ENCODE data around the gene TMEM50A. TPM values are rescaled to one million over a fixed set of nuclear protein-coding genes. Genes with fewer than 3 reads are reported as not detected.
"Not testable (repeated sequence)": the region's sequence is repeated elsewhere in the genome, so short reads cannot be mapped to it uniquely, and the experiment has no call there.

TMEM50A gene
- total and polyA plus RNA-seq, 2 donors (not counting 3 experiments of a cell fraction or from before 2014, with no cell fraction given): 125 to 140 TPM

GRCh38 chr1:25290043-25290442 is 48.1 kb upstream of the TMEM50A start:
- DNase-seq (ENCODE audit: low read depth, low spot score); H3K4me2 ChIP-seq (ENCODE audit: insufficient read depth, low read length); H4K20me1 ChIP-seq (replicated peaks; ENCODE audit: control insufficient read depth, extremely low read depth, insufficient read depth, low read length); H3K4me1 ChIP-seq (ENCODE audit: control insufficient read depth, extremely low read depth, insufficient read depth, low read length); H2AFZ ChIP-seq (ENCODE audit: low read depth, low read length); H3K4me3 ChIP-seq (replicated peaks in 1 of 3; ENCODE audit: insufficient read depth in 1 of 3, low read depth in 1 of 3, low read length in 3 of 3); H3K9me1 ChIP-seq (replicated peaks; ENCODE audit: control insufficient read depth, extremely low read depth, insufficient read depth, low read length); H3K27ac ChIP-seq (ENCODE audit: insufficient read depth, low read depth, low read length); CTCF ChIA-PET; POLR2A ChIA-PET; intact Hi-C loops (cut with micrococcal nuclease); H3K9me3 ChIP-seq (replicated peaks; ENCODE audit: control insufficient read depth, insufficient read depth, low read length); H3K79me2 ChIP-seq (ENCODE audit: control insufficient read depth, insufficient read depth, low read length); H3K9ac ChIP-seq (replicated peaks; ENCODE audit: extremely low read depth, insufficient read depth, low read length); H3K27me3 ChIP-seq (ENCODE audit: control insufficient read depth in 2 of 2, insufficient read depth in 2 of 2, low read length in 2 of 2); H3K36me3 ChIP-seq (ENCODE audit: control insufficient read depth in 2 of 2, extremely low read depth in 1 of 2, insufficient read depth in 2 of 2, low read length in 2 of 2); BruUV-seq (replicated peaks); dilution Hi-C loops (cut with MboI; ENCODE audit: extremely low pct_ligation_motif_present, low sequenced_read_pairs): not testable (repeated sequence)
- peak; percentile 77 for FAIRE-seq

- H4K20me1 ChIP-seq (replicated peaks; ENCODE audit: control insufficient read depth, extremely low read depth, insufficient read depth, low read length); H3K36me3 ChIP-seq (ENCODE audit: control insufficient read depth in 2 of 2, extremely low read depth in 1 of 2, insufficient read depth in 2 of 2, low read length in 2 of 2); H3K9ac ChIP-seq (replicated peaks; ENCODE audit: extremely low read depth, insufficient read depth, low read length); BruUV-seq (replicated peaks); H3K4me3 ChIP-seq (replicated peaks in 1 of 3; ENCODE audit: insufficient read depth in 1 of 3, low read depth in 1 of 3, low read length in 3 of 3); intact Hi-C loops (cut with micrococcal nuclease); H3K4me1 ChIP-seq (ENCODE audit: control insufficient read depth, extremely low read depth, insufficient read depth, low read length); H3K27me3 ChIP-seq (ENCODE audit: control insufficient read depth in 2 of 2, insufficient read depth in 2 of 2, low read length in 2 of 2); POLR2A ChIA-PET; dilution Hi-C loops (cut with MboI; ENCODE audit: extremely low pct_ligation_motif_present, low sequenced_read_pairs); H2AFZ ChIP-seq (ENCODE audit: low read depth, low read length); CTCF ChIA-PET; H3K4me2 ChIP-seq (ENCODE audit: insufficient read depth, low read length); H3K9me1 ChIP-seq (replicated peaks; ENCODE audit: control insufficient read depth, extremely low read depth, insufficient read depth, low read length); FAIRE-seq; H3K9me3 ChIP-seq (replicated peaks; ENCODE audit: control insufficient read depth, insufficient read depth, low read length); DNase-seq (ENCODE audit: low read depth, low spot score); H3K79me2 ChIP-seq (ENCODE audit: control insufficient read depth, insufficient read depth, low read length); H3K27ac ChIP-seq (ENCODE audit: insufficient read depth, low read depth, low read length): not testable (repeated sequence)
These were observed 44.7 kb upstream of the TMEM50A start for GRCh38 chr1:25293426-25293825.

GRCh38 chr1:25294889-25295826 is 43.0 kb upstream of the TMEM50A start:
- intact Hi-C loops (cut with micrococcal nuclease); H4K20me1 ChIP-seq (replicated peaks; ENCODE audit: control insufficient read depth, extremely low read depth, insufficient read depth, low read length); BruUV-seq (replicated peaks); FAIRE-seq; H3K27ac ChIP-seq (ENCODE audit: insufficient read depth, low read depth, low read length); DNase-seq (ENCODE audit: low read depth, low spot score); H2AFZ ChIP-seq (ENCODE audit: low read depth, low read length); dilution Hi-C loops (cut with MboI; ENCODE audit: extremely low pct_ligation_motif_present, low sequenced_read_pairs); H3K9me3 ChIP-seq (replicated peaks; ENCODE audit: control insufficient read depth, insufficient read depth, low read length); H3K79me2 ChIP-seq (ENCODE audit: control insufficient read depth, insufficient read depth, low read length); H3K9ac ChIP-seq (replicated peaks; ENCODE audit: extremely low read depth, insufficient read depth, low read length); H3K4me2 ChIP-seq (ENCODE audit: insufficient read depth, low read length); CTCF ChIA-PET; H3K27me3 ChIP-seq (ENCODE audit: control insufficient read depth in 2 of 2, insufficient read depth in 2 of 2, low read length in 2 of 2); H3K4me1 ChIP-seq (ENCODE audit: control insufficient read depth, extremely low read depth, insufficient read depth, low read length); POLR2A ChIA-PET; H3K9me1 ChIP-seq (replicated peaks; ENCODE audit: control insufficient read depth, extremely low read depth, insufficient read depth, low read length); H3K4me3 ChIP-seq (replicated peaks in 1 of 3; ENCODE audit: insufficient read depth in 1 of 3, low read depth in 1 of 3, low read length in 3 of 3); H3K36me3 ChIP-seq (ENCODE audit: control insufficient read depth in 2 of 2, extremely low read depth in 1 of 2, insufficient read depth in 2 of 2, low read length in 2 of 2): not testable (repeated sequence)

DNA sequence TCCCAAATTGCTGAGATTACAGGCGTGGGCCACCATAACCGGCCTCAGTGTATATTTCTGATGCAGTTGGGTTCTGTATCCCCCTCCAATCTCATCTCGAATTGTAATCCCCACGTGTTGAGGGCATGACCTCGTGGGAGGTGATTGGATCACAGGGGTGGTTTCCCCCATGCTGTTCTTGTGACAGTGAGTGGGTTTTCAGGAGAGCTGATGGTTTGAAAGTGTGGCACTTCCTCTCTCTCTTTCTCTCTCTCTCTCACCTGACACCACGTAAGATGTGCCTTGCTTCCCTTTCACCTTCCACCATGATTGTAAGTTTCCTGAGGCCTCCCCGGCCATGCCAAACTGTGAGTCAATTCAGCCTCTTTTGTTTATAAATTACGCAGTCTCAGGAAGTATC is 41.6 kb upstream of the TMEM50A start:
- H3K4me1 ChIP-seq (ENCODE audit: control insufficient read depth, extremely low read depth, insufficient read depth, low read length); H3K9me3 ChIP-seq (replicated peaks; ENCODE audit: control insufficient read depth, insufficient read depth, low read length); H3K9ac ChIP-seq (replicated peaks; ENCODE audit: extremely low read depth, insufficient read depth, low read length); H3K27me3 ChIP-seq (ENCODE audit: control insufficient read depth in 2 of 2, insufficient read depth in 2 of 2, low read length in 2 of 2); H3K4me3 ChIP-seq (replicated peaks in 1 of 3; ENCODE audit: insufficient read depth in 1 of 3, low read depth in 1 of 3, low read length in 3 of 3); DNase-seq (ENCODE audit: low read depth, low spot score); BruUV-seq (replicated peaks); POLR2A ChIA-PET; H3K4me2 ChIP-seq (ENCODE audit: insufficient read depth, low read length); dilution Hi-C loops (cut with MboI; ENCODE audit: extremely low pct_ligation_motif_present, low sequenced_read_pairs); H3K36me3 ChIP-seq (ENCODE audit: control insufficient read depth in 2 of 2, extremely low read depth in 1 of 2, insufficient read depth in 2 of 2, low read length in 2 of 2); H3K9me1 ChIP-seq (replicated peaks; ENCODE audit: control insufficient read depth, extremely low read depth, insufficient read depth, low read length); CTCF ChIA-PET; intact Hi-C loops (cut with micrococcal nuclease); H3K79me2 ChIP-seq (ENCODE audit: control insufficient read depth, insufficient read depth, low read length); H4K20me1 ChIP-seq (replicated peaks; ENCODE audit: control insufficient read depth, extremely low read depth, insufficient read depth, low read length); H2AFZ ChIP-seq (ENCODE audit: low read depth, low read length); H3K27ac ChIP-seq (ENCODE audit: insufficient read depth, low read depth, low read length): not testable (repeated sequence)
- FAIRE-seq: peak; percentile 88

Data from endothelial cell of umbilical vein (primary cell).